Endothelial cell of umbilical vein (primary cell): ENCODE results near the gene PTPRT. TPM values are rescaled to one million over a fixed set of nuclear protein-coding genes. Genes with fewer than 3 reads are reported as not detected.

Experiments
- BruUV-seq: library from RNA; stranded (reverse); fragments of 400-500 nt; replicated peaks from 2 replicates; lab custom pipeline; 2021; lab: Mats Ljungman, UMichigan
- CTCF ChIA-PET: fragments of 300-600, 350-600 bp; sonication (Branson Sonifier 250); formaldehyde crosslinking; loops from one replicate; lab custom pipeline; 2021; ENCODE audit warnings: antibody characterized with exemption, inconsistent platforms; lab: Charles Lee
- POLR2A ChIA-PET: fragments of 300-600, 350-600 bp; sonication (Branson Sonifier 250); formaldehyde crosslinking; loops from one replicate; lab custom pipeline; 2021; ENCODE audit warnings: antibody characterized with exemption, inconsistent platforms; lab: Charles Lee
- DNase-seq: peaks from one replicate; pipeline ENCODE4 v3.0.0-alpha.2; 2011; ENCODE audit warnings: low read depth, low spot score
- FAIRE-seq: peaks from 2 replicates; lab custom pipeline; 2011; peaks lifted over from hg19 to GRCh38; lab: Jason Lieb, UNC
- H2AFZ ChIP-seq: 2 replicates; pipeline ENCODE4 v1.6.0; 2012; ENCODE audit warnings: low read depth, low read length, control low read depth, inconsistent platforms
- H3K27ac ChIP-seq: 2 replicates; pipeline ENCODE4 v1.5.1; 2011; ENCODE audit warnings: low read depth, mild to moderate bottlenecking, control low read depth, low read length, moderate library complexity; ENCODE audit not compliant: insufficient read depth
- H3K27me3 ChIP-seq, 2 experiments: 2 replicates each; pipeline versions ENCODE4 v1.6.0 to v1.6.1; 2011; ENCODE audit warnings: low read length in 2 of 2, mixed read lengths in 1 of 2; ENCODE audit not compliant: control insufficient read depth in 2 of 2, insufficient read depth in 2 of 2
- H3K36me3 ChIP-seq, 2 experiments: 2 replicates in 1 of 2; 3 replicates in 1 of 2; pipeline ENCODE4 v1.5.1; 2011; ENCODE audit warnings: low read length in 2 of 2, mild to moderate bottlenecking in 1 of 2, moderate library complexity in 1 of 2; ENCODE audit not compliant: control insufficient read depth in 2 of 2, insufficient read depth in 2 of 2; ENCODE audit errors: extremely low read depth in 1 of 2
- H3K4me1 ChIP-seq: 3 replicates; pipeline ENCODE4 v1.5.1; 2011; ENCODE audit warnings: mild to moderate bottlenecking, low read length; ENCODE audit not compliant: control insufficient read depth, insufficient read depth; ENCODE audit errors: extremely low read depth
- H3K4me2 ChIP-seq: 2 replicates; pipeline ENCODE4 v1.6.1; 2011; ENCODE audit warnings: low read length, control low read depth, mixed read lengths; ENCODE audit not compliant: insufficient read depth
- H3K4me3 ChIP-seq, 3 experiments: fragments of 200-600 bp in 1 of 3; sonication (generic), shearing (Covaris generic) in 1 of 3; replicated peaks in 1 of 3; 2 replicates each; pipeline ENCODE4 v1.5.1; 2011 to 2016; ENCODE audit warnings: control low read depth in 3 of 3, low read length in 3 of 3, mild to moderate bottlenecking in 2 of 3, inconsistent platforms in 1 of 3, low read depth in 1 of 3, moderate library complexity in 1 of 3; ENCODE audit not compliant: insufficient read depth in 1 of 3
- H3K79me2 ChIP-seq: 2 replicates; pipeline ENCODE4 v1.6.0; 2012; ENCODE audit warnings: low read length, inconsistent platforms; ENCODE audit not compliant: control insufficient read depth, insufficient read depth
- H3K9ac ChIP-seq: replicated peaks from 2 replicates; pipeline ENCODE3; 2011; ENCODE audit warnings: low read length, control low read depth; ENCODE audit not compliant: insufficient read depth; ENCODE audit errors: extremely low read depth
- H3K9me1 ChIP-seq: replicated peaks from 3 replicates; pipeline ENCODE4 v1.6.0; 2011; ENCODE audit warnings: mild to moderate bottlenecking, low read length; ENCODE audit not compliant: control insufficient read depth, insufficient read depth; ENCODE audit errors: extremely low read depth
- H3K9me3 ChIP-seq: replicated peaks from 2 replicates; pipeline ENCODE4 v1.5.1; 2012; ENCODE audit warnings: low read length, inconsistent platforms; ENCODE audit not compliant: control insufficient read depth, insufficient read depth
- H4K20me1 ChIP-seq: replicated peaks from 2 replicates; pipeline ENCODE3; 2011; ENCODE audit warnings: mild to moderate bottlenecking, low read length; ENCODE audit not compliant: control insufficient read depth, insufficient read depth; ENCODE audit errors: extremely low read depth
- EZH2 ChIP-seq: IDR thresholded peaks from 2 replicates; pipeline ENCODE4 v1.6.1; 2012; ENCODE audit warnings: borderline replicate concordance, low read depth, mild to moderate bottlenecking, moderate library complexity, low read length, inconsistent platforms; ENCODE audit not compliant: severe bottlenecking
- FOS ChIP-seq: IDR thresholded peaks from 2 replicates; pipeline ENCODE4 v1.6.1; 2011; ENCODE audit warnings: mild to moderate bottlenecking, low read length, moderate library complexity, borderline replicate concordance; ENCODE audit not compliant: insufficient read depth
- GATA2 ChIP-seq: IDR thresholded peaks from 2 replicates; pipeline ENCODE4 v1.7.0; 2011; ENCODE audit warnings: low read depth, mild to moderate bottlenecking, moderate library complexity, mixed read lengths, low read length; ENCODE audit not compliant: insufficient read length, insufficient read depth
- JUN ChIP-seq: IDR thresholded peaks from 2 replicates; pipeline ENCODE4 v1.6.1; 2011; ENCODE audit warnings: borderline replicate concordance, low read depth; ENCODE audit not compliant: insufficient read length, insufficient read depth
- MYC ChIP-seq: IDR thresholded peaks from one replicate; pipeline ENCODE4 v1.6.1; 2011; ENCODE audit warnings: mild to moderate bottlenecking, low read depth, low read length
- POLR2A ChIP-seq: IDR thresholded peaks from 2 replicates; pipeline ENCODE4 v1.6.1; 2012; ENCODE audit warnings: low read depth, mild to moderate bottlenecking, control low read depth, low read length
- POLR2AphosphoS5 ChIP-seq: IDR thresholded peaks from 2 replicates; pipeline ENCODE4 v1.6.1; 2012; ENCODE audit warnings: low read depth, mild to moderate bottlenecking, control low read depth, low read length, moderate library complexity; ENCODE audit not compliant: insufficient read depth
- dilution Hi-C: fragments of 300-500 bp; cut with MboI; formaldehyde crosslinking; loops from one replicate; pipeline ENCODE4 v1.15.0; 2019; ENCODE audit warnings: low sequenced_read_pairs; ENCODE audit not compliant: extremely low pct_ligation_motif_present
- intact Hi-C: fragments of 100-400 bp; cut with micrococcal nuclease; formaldehyde crosslinking; loops from one replicate; pipeline ENCODE4 v1.10.0; 2022
- polyA plus RNA-seq, 4 experiments: library from polyadenylated mRNA; depleted of rRNA in 3 of 4; stranded (reverse) in 3 of 4; unstranded in 1 of 4; fragments of >200 nt; gene quantifications; 2 replicates each; pipeline versions ENCODE4 v1.2.1 to v1.2.3, GENCODE V29; 2011 to 2012; ENCODE audit warnings: missing spikeins in 1 of 4
- total RNA-seq: library from RNA; stranded (reverse); gene quantifications from 2 replicates; pipeline ENCODE4 v1.2.3, GENCODE V29; 2021
- TF ChIP-seq, protein P1 (sequence below): IDR thresholded peaks from 2 replicates; pipeline ENCODE4 v1.6.1; 2011; ENCODE audit not compliant: insufficient read depth, insufficient read length
- TF ChIP-seq, protein P2 (sequence below), 2 donors: IDR thresholded peaks; 1 replicate in 1 of 2; 2 replicates in 1 of 2; pipeline ENCODE4 v1.5.1; 2011; ENCODE audit warnings: low read length in 2 of 2, mild to moderate bottlenecking in 2 of 2, moderate library complexity in 2 of 2, control low read depth in 1 of 2, inconsistent platforms in 1 of 2, low read depth in 1 of 2; ENCODE audit not compliant: insufficient read depth in 1 of 2; ENCODE audit errors: extremely low read depth in 1 of 2

Gene PTPRT
- total and polyA plus RNA-seq, 2 donors (not counting 3 experiments of a cell fraction or from before 2014, with no cell fraction given), result not detected

DNA sequence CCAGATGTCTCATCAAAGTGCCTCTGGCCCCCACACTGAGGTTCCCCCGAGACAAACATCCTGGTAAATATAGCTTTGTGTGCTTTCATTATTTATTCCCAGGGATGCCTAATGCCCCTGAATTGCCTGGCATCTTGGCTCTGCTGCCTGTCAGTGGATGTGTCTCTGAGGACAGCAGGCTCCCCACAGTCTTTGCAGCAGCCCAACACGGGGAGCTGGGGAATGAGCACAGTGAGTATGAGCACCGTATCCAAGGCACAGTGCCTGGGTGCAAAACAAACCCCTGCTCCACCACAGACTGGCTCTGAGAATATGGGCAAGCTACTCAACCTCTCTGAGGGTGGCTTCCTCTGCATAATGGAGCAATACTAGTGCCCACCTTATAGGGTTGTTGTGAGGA lies 165.9 kb downstream of the PTPRT start:
- ChIA-PET CTCF (no interaction called here), POLR2A (no interaction called here)
- intact Hi-C loops (no loop called here), dilution Hi-C loops (no loop called here)
- Histone ChIP-seq H3K9me1 (no peaks in the 10 kb centered on the region), H2AFZ (no peak overlapping the region), H3K36me3 (no peaks in the 10 kb centered on the region), H3K4me1 (no peaks in the 10 kb centered on the region), H3K79me2 (no peaks in the 10 kb centered on the region), H3K4me3 (no peak overlapping the region), H3K4me2 (no peak overlapping the region), H3K9ac (no peak overlapping the region), H4K20me1 (no peaks in the 10 kb centered on the region), H3K27me3 (no peaks in the 10 kb centered on the region), H3K9me3 (peaks cover 5% of the 10 kb centered on the region), H3K27ac (no peak overlapping the region)
- no peak for TF ChIP-seq FOS
- TF ChIP-seq MYC, result no peak
- TF ChIP-seq, protein P1, sequence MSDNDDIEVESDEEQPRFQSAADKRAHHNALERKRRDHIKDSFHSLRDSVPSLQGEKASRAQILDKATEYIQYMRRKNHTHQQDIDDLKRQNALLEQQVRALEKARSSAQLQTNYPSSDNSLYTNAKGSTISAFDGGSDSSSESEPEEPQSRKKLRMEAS, result no peak
- no peak for TF ChIP-seq POLR2AphosphoS5
- TF ChIP-seq JUN, result no peak
- TF ChIP-seq POLR2A, result no peak
- TF ChIP-seq EZH2, result no peak
- TF ChIP-seq, protein P2, sequence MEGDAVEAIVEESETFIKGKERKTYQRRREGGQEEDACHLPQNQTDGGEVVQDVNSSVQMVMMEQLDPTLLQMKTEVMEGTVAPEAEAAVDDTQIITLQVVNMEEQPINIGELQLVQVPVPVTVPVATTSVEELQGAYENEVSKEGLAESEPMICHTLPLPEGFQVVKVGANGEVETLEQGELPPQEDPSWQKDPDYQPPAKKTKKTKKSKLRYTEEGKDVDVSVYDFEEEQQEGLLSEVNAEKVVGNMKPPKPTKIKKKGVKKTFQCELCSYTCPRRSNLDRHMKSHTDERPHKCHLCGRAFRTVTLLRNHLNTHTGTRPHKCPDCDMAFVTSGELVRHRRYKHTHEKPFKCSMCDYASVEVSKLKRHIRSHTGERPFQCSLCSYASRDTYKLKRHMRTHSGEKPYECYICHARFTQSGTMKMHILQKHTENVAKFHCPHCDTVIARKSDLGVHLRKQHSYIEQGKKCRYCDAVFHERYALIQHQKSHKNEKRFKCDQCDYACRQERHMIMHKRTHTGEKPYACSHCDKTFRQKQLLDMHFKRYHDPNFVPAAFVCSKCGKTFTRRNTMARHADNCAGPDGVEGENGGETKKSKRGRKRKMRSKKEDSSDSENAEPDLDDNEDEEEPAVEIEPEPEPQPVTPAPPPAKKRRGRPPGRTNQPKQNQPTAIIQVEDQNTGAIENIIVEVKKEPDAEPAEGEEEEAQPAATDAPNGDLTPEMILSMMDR (IDR thresholded peaks at IDR 0.05; ENCODE audit: extremely low read depth in 1 of 2, insufficient read depth in 1 of 2, low read depth in 1 of 2, low read length in 2 of 2), result no peak
- TF ChIP-seq GATA2, result no peak
- no peak for FAIRE-seq
- no TSS peak for BruUV-seq
- no peak for DNase-seq
